Nephron (organoid): ENCODE data around the gene SDC1.
"Not testable (repeated sequence)": the region's sequence is repeated elsewhere in the genome, so short reads cannot be mapped to it uniquely, and the experiment has no call there.

Source experiments
- H3K27ac Mint-ChIP-seq, 3 experiments: 2 replicates each; pipeline ENCODE4 v1.8.0; 2020; ENCODE audit warnings: mixed read lengths in 3 of 3, mild to moderate bottlenecking in 2 of 3, moderate library complexity in 1 of 3
- H3K27me3 Mint-ChIP-seq: 2 replicates; pipeline ENCODE4 v1.8.0; 2021; ENCODE audit warnings: low read depth, mild to moderate bottlenecking, moderate library complexity, mixed read lengths
- H3K36me3 Mint-ChIP-seq: 2 replicates; pipeline ENCODE4 v1.8.0; 2020; ENCODE audit warnings: low read depth, mixed read lengths
- H3K4me1 Mint-ChIP-seq: 2 replicates; pipeline ENCODE4 v1.8.0; 2020; ENCODE audit warnings: mixed read lengths
- H3K4me3 Mint-ChIP-seq, 3 experiments: 2 replicates each; pipeline ENCODE4 v1.8.0; 2020; ENCODE audit warnings: mild to moderate bottlenecking in 3 of 3, mixed read lengths in 3 of 3, moderate library complexity in 2 of 3
- H3K9me3 Mint-ChIP-seq: 2 replicates; pipeline ENCODE4 v1.8.0; 2020; ENCODE audit warnings: mixed read lengths
- CTCF ChIP-seq, 3 experiments: fragments of 200-600 bp; sonication (generic); IDR thresholded peaks; one replicate each; pipeline ENCODE4 v1.5.0; 2021; ENCODE audit warnings: antibody characterized with exemption in 3 of 3; ENCODE audit not compliant: unreplicated experiment in 3 of 3

SDC1 gene

GRCh38 chr2:20254731-20255130, 29.8 kb upstream of the SDC1 start:
- no peak for TF ChIP-seq CTCF (IDR thresholded peaks at IDR 0.05; ENCODE audit: unreplicated experiment in 3 of 3)
- no peak overlapping the region for H3K27ac Mint-ChIP-seq
- no peaks in the 10 kb centered on the region for H3K27me3 Mint-ChIP-seq
- no peaks in the 10 kb centered on the region for H3K9me3 Mint-ChIP-seq
- no peaks in the 10 kb centered on the region for H3K4me1 Mint-ChIP-seq
- H3K36me3 Mint-ChIP-seq = peaks cover 78% of the 10 kb centered on the region
- H3K4me3 Mint-ChIP-seq = no peak overlapping the region

- Mint-ChIP-seq H3K9me3 (no peaks in the 10 kb centered on the region), H3K4me3 (no peak overlapping the region), H3K36me3 (peaks cover 77% of the 10 kb centered on the region), H3K27ac (no peak overlapping the region), H3K4me1 (no peaks in the 10 kb centered on the region), H3K27me3 (no peaks in the 10 kb centered on the region)
- no peak for TF ChIP-seq CTCF (IDR thresholded peaks at IDR 0.05; ENCODE audit: unreplicated experiment in 3 of 3)
Observed at GRCh38 chr2:20250436-20250835, 25.5 kb upstream of the SDC1 start.

- Mint-ChIP-seq H3K27me3 (no peaks in the 10 kb centered on the region), H3K9me3 (no peaks in the 10 kb centered on the region), H3K4me3 (no peak overlapping the region), H3K4me1 (no peaks in the 10 kb centered on the region), H3K27ac (no peak overlapping the region), H3K36me3 (peaks cover 64% of the 10 kb centered on the region)
- no peak for TF ChIP-seq CTCF (IDR thresholded peaks at IDR 0.05; ENCODE audit: unreplicated experiment in 3 of 3)
Observed at GRCh38 chr2:20249170-20249569, 24.2 kb upstream of the SDC1 start.

- Mint-ChIP-seq H3K27ac (no peak overlapping the region), H3K4me1 (no peaks in the 10 kb centered on the region)
- TF ChIP-seq CTCF (IDR thresholded peaks at IDR 0.05; ENCODE audit: unreplicated experiment in 3 of 3) = no peak
Observed at GRCh38 chr2:20247084-20247483, 22.2 kb upstream of the SDC1 start.

GRCh38 chr2:20243637-20244036, 18.7 kb upstream of the SDC1 start:
- peaks cover 13% of the 10 kb centered on the region for H3K36me3 Mint-ChIP-seq
- not testable (repeated sequence) for H3K4me3 Mint-ChIP-seq, H3K4me1 Mint-ChIP-seq, H3K27ac Mint-ChIP-seq, H3K27me3 Mint-ChIP-seq, H3K9me3 Mint-ChIP-seq

More at GRCh38 chr2:20247084-20247483, 22.2 kb upstream of the SDC1 start:
- no peaks in the 10 kb centered on the region for H3K9me3 Mint-ChIP-seq
- no peak overlapping the region for H3K4me3 Mint-ChIP-seq
- no peaks in the 10 kb centered on the region for H3K27me3 Mint-ChIP-seq
- peaks cover 43% of the 10 kb centered on the region for H3K36me3 Mint-ChIP-seq

GRCh38 chr2:20242727-20243377, 17.9 kb upstream of the SDC1 start:
- TF ChIP-seq CTCF (IDR thresholded peaks at IDR 0.05; ENCODE audit: unreplicated experiment in 3 of 3) = no peak
- H3K4me3 Mint-ChIP-seq = no peak overlapping the region
- peaks cover 7% of the 10 kb centered on the region for H3K36me3 Mint-ChIP-seq
- peaks cover 6% of the 10 kb centered on the region for H3K9me3 Mint-ChIP-seq
- no peak overlapping the region for H3K27ac Mint-ChIP-seq
- H3K27me3 Mint-ChIP-seq = no peaks in the 10 kb centered on the region
- H3K4me1 Mint-ChIP-seq = no peaks in the 10 kb centered on the region
